Measurements from ENCODE around the gene CSF1R. TPM values are rescaled to one million over a fixed set of nuclear protein-coding genes. Genes with fewer than 3 reads are reported as not detected.
"Not testable (repeated sequence)": the region's sequence is repeated elsewhere in the genome, so short reads cannot be mapped to it uniquely, and the experiment has no call there.

Gene CSF1R
- total RNA-seq, 2 donors from 2014 or later = 30.8 to 55.1 TPM

- intact Hi-C loops (cut with DNase I) = no loop called here
- DNase-seq (ENCODE audit: low spot score) = no peak
Measured at GRCh38 chr5:150060471-150060870, 25.9 kb downstream of the CSF1R start.

GRCh38 chr5:150059623-150060022 is 26.7 kb downstream of the CSF1R start:
- DNase-seq (ENCODE audit: low spot score) = peak; percentile 49
- intact Hi-C loops (cut with DNase I) = no loop called here

GRCh38 chr5:150058480-150059126 is 27.8 kb downstream of the CSF1R start:
- intact Hi-C loops (cut with DNase I) = no loop called here
- DNase-seq (ENCODE audit: low spot score) = no peak

GRCh38 chr5:150057996-150058395 is 28.4 kb downstream of the CSF1R start:
- intact Hi-C loops (cut with DNase I) = no loop called here
- DNase-seq (ENCODE audit: low spot score) = no peak

DNA sequence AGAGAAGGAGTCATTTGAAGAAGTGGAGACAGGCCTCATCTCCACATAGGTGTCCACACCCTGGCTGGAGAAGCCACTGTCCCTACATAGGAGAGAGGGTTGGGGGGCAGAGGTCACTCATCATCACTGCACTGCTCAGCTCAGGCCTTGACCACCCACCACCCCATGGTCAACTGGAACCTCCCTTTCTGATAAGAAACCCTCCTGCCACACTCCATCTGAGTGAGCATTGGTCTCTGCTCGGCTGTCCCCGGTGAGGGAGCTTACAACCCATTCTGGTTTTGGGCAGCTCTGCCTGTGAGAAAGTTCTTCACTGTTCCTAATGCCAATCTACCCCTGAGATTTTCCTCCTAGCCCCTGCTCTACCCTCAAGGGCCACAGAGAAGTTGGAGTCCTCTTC is 28.8 kb downstream of the CSF1R start:
- intact Hi-C loops (cut with DNase I) = no loop called here
- DNase-seq (ENCODE audit: low spot score) = no peak

DNA sequence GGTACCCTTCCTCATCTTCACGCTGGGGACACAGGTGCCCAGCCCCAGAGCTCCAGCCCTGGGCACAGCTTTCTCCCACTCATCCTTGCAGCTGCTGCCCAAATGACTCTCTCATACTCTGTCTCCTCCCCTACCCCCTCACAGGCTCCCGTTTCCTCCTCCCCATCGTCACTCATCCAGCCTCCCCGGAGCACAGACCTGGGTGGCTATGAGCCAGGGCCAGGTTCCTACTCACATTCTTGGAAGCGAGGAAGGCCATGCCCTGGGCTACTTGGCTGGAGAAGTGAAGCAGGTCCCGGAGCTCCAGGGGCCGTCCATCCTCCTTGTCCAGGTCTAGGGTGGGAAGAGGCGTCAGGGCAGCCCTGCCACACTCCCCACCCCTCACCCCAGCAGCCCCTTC is 29.3 kb downstream of the CSF1R start:
- DNase-seq (ENCODE audit: low spot score) = no peak
- intact Hi-C loops (cut with DNase I) = no loop called here

DNA sequence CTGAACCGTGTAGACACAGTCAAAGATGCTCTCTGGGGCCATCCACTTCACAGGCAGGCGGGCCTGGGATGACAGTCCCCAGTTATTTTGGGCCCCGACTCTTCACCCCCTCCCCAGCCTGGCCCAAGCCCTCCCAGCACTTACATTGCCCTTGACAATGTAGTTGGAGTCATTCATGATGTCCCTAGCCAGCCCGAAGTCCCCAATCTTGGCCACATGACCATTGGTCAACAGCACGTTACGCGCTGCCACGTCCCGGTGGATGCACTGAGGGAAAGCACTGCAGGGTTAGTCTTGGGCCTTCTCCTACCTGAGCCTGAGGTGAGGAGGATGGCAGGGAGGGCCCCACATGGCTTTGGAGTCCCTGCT is 30.3 kb downstream of the CSF1R start:
- intact Hi-C loops (cut with DNase I) = no loop called here
- no peak for DNase-seq (ENCODE audit: low spot score)

GRCh38 chr5:150055326-150056074 is 30.9 kb downstream of the CSF1R start:
- intact Hi-C loops (cut with DNase I) = no loop called here
- no peak for DNase-seq (ENCODE audit: low spot score)

GRCh38 chr5:150054569-150054968 is 31.8 kb downstream of the CSF1R start:
- intact Hi-C loops (cut with DNase I) = no loop called here

DNA sequence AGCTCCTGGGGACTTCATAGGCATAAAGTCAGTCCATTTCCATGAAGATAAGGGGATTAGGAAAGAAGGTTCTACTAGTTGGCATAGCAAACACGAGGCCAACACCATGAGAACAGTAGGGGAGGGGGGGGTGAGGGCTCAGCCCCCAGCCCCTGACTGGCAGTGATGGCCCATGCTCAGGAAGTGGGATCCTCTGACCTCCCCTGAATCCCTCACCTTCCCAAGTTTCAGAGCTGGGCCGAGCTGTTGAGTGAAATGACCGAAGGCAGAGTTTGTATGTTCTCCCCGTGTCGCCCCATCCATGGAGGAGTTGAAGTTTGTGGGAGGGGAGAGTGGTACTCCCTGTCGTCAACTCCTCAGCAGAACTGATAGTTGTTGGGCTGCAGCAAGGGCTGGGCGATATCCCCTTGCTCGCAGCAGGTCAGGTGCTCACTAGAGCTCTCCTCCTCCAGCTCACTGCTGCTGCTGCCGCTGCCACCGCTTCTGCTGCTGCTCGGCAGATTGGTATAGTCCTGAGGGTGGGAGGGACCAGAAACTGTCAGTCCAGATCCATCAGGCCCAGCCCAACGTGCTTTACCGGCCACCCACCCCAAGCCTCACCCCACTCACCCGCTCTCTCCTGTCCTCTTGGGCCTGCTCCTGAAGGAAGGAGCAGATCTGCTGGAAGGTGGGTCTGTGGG is 32.5 kb downstream of the CSF1R start:
- intact Hi-C loops (cut with DNase I) = no loop called here

More at GRCh38 chr5:150054569-150054968, 31.8 kb downstream of the CSF1R start:
- DNase-seq (ENCODE audit: low spot score) = no peak

DNA sequence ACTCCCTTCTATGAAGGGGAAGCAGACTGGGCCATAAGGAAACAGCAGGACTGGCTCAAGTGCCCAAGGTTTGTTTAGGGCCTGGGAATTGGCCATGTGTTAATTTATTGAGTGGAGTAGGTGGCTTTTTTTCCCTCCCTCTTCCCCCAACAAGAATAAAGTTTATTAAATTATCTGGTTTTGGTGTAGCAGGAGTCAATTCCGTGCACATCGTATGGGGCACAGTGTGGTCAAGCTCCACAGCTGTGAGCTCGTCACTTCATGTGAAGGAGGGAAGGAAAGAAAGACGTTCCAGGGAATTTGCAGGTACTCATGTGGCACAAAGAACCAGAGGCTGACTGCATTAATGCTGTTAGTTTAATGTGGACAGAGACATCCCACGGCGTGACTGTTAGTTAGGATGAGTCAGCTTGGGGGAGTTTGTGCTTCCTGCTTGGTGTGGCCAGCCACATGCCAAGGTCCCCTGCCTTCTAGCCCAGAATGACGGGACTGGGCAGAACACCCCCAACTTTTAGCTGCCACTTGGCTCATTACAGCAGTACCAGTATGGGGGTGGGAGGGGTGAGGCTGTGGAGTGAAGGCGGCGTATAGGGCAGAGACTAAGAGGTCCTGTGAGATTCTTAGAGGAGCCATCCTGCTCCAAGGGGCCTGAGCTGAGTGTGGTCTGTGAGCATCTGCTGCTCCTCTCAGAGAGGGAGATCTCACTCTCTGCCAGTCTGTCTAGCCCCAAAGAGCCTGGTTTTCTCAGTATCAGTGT is 33.2 kb downstream of the CSF1R start:
- no peak for DNase-seq (ENCODE audit: low spot score)
- intact Hi-C loops (cut with DNase I) = no loop called here

More for the DNA sequence above, 32.5 kb downstream of the CSF1R start:
- DNase-seq (ENCODE audit: low spot score) = no peak

GRCh38 chr5:150052226-150052955 is 34.0 kb downstream of the CSF1R start:
- DNase-seq (ENCODE audit: low spot score) = no peak
- intact Hi-C loops (cut with DNase I) = no loop called here

DNA sequence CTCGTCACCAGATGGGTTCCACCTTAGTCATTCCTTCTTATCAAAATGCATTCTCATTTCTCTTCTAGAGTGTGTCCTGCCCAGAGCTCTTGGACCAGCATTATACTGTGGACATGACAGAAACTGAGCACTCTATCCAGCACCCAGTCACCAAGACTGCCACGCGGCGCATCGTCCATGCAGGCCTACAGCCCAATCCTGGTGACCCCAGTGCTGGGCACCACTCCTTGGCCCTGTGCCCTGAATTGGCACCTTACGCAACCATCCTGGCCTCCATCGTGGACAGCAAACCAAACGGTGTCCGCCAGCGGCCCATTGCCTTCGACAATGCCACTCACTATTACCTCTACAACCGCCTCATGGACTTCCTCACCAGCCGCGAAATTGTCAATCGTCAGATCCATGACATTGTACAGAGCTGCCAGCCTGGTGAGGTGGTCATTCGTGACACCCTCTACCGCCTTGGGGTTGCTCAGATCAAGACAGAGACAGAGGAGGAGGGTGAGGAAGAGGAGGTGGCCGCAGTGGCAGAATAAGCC is 34.6 kb downstream of the CSF1R start:
- DNase-seq (ENCODE audit: low spot score) = no peak
- intact Hi-C loops (cut with DNase I) = no loop called here

GRCh38 chr5:150050172-150050811 is 36.1 kb downstream of the CSF1R start:
- intact Hi-C loops (cut with DNase I); DNase-seq (ENCODE audit: low spot score): not testable (repeated sequence)

GRCh38 chr5:150046031-150046430 is 40.3 kb downstream of the CSF1R start:
- intact Hi-C loops (cut with DNase I) = no loop called here
- no peak for DNase-seq (ENCODE audit: low spot score)

DNA sequence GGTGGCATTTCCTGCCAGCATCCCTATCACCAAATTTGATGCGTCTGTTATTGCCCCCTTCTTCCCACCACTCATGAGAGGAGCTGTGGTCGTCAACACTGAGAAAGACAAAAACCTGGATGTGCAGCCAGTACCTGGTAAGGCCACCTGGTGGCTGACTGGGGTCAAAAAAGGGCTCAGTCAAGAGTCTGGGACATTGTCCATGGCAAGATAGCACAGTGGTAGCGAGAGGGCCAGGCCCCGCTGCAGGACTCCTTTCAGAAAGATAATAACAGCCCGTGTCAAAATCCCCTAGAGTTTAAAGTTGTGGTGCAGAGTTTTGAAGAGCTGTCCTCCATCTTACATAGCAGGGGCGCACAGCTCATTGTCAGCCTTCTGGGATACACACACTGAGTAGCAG is 40.8 kb downstream of the CSF1R start:
- no peak for DNase-seq (ENCODE audit: low spot score)
- intact Hi-C loops (cut with DNase I) = no loop called here

DNA sequence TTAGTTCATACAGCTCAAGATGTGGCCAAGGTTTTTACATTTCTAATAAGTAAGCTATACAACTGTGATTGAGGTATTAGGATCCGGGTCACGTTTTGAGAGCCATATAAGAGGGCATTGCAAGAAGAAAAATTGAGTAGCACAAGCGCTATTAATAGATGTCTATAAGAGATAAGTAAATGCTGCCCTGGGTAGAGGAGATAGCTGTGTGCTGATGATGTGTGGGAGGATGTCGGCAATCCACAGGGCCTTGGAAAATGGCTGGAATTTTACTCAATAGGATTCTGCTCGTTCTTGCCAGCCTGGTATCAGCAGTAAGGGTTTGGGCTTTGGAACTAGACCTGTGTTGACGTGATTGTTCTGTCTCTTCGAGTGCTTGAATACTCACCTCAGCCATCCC is 41.6 kb downstream of the CSF1R start:
- intact Hi-C loops (cut with DNase I) = no loop called here
- DNase-seq (ENCODE audit: low spot score) = no peak

DNA sequence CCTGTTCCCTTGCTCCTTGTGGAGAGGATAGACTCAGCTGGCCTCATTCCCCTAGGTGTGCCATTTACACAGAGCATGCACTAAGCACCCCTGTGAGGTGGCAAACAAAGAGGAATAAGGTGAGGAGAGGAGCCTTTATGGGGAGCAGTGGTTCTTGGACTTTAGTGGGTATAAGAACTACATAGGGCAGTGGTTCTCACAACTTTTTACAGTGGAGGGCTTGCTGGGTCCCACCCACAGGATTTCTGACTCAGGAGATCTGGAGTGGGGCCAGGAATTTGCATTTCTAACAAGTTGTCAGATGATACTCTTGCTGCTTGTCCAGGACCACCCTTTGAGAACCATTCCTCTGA is 42.0 kb downstream of the CSF1R start:
- no peak for DNase-seq (ENCODE audit: low spot score)
- intact Hi-C loops (cut with DNase I) = no loop called here
